ENCODE results near the gene USP16.

DNA sequence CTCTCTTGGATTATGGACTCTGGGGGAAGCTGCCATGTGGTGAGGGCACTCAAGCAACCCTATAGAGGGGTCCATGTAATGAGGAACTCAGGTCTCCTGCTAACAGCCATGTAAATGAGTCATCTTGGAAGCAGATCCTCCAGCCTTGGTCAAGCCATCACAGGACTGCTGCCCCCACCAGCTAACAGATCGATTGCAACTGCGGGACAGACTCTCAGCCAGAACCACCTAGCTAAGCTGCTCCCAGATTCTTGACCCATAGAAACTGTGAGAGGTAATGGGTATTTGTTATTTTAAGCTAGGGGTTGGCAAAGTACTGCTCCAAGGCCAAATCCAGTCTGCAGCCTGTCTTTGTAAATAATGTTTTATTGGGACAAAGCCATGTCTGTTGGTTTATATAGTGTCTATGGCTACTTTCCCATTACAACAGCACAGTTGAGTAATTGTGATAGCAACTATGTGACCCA lies 78.4 kb downstream of the USP16 start:
- TF ChIP-seq, protein P1, sequence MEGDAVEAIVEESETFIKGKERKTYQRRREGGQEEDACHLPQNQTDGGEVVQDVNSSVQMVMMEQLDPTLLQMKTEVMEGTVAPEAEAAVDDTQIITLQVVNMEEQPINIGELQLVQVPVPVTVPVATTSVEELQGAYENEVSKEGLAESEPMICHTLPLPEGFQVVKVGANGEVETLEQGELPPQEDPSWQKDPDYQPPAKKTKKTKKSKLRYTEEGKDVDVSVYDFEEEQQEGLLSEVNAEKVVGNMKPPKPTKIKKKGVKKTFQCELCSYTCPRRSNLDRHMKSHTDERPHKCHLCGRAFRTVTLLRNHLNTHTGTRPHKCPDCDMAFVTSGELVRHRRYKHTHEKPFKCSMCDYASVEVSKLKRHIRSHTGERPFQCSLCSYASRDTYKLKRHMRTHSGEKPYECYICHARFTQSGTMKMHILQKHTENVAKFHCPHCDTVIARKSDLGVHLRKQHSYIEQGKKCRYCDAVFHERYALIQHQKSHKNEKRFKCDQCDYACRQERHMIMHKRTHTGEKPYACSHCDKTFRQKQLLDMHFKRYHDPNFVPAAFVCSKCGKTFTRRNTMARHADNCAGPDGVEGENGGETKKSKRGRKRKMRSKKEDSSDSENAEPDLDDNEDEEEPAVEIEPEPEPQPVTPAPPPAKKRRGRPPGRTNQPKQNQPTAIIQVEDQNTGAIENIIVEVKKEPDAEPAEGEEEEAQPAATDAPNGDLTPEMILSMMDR (conservative IDR thresholded peaks at IDR 0.05) = no peak
- TF ChIP-seq EZH2 (IDR thresholded peaks at IDR 0.05; ENCODE audit: low read depth) = no peak

Measured in PC-9 (cell line).